Gastrocnemius medialis (tissue), 4 donors: ENCODE measurements around the gene DNAJC22.

Experiments used
- POLR2A ChIP-seq, 2 donors: fragments of 450-650 bp; IDR thresholded peaks; one replicate each; pipeline ENCODE4 v1.6.1; 2017; ENCODE audit warnings: antibody characterized with exemption in 2 of 2, mild to moderate bottlenecking in 2 of 2, moderate library complexity in 2 of 2
- TF ChIP-seq, protein P1 (sequence below), 5 experiments: fragments of 450-650 bp in 3 of 5; fragments of 200-600 bp in 2 of 5; sonication (generic) in 2 of 5; IDR thresholded peaks in 4 of 5; conservative IDR thresholded peaks in 1 of 5; 1 replicate in 4 of 5; 2 replicates in 1 of 5; pipeline ENCODE4 v1.5.1; 2016 to 2019; ENCODE audit warnings: antibody characterized with exemption in 5 of 5, mild to moderate bottlenecking in 3 of 5, moderate library complexity in 3 of 5

DNA sequence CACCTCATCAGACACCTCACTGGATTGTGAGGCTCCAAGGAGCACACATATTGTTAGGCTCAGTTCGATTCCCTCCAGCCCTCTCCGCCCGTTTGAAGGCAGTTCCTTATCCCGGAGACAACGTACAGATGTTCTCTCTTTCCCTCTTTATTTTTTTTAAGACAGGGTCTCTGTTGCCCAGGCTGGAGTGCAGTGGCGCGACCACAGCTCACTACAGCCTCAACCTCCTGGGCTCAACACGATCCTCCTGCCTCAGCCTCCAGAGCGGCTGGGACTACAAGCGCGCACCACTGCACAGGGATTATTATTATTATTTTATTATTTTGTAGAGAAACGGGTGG lies 24.4 kb upstream of the DNAJC22 start:
- no peak for TF ChIP-seq POLR2A (IDR thresholded peaks at IDR 0.05)
- TF ChIP-seq, protein P1, sequence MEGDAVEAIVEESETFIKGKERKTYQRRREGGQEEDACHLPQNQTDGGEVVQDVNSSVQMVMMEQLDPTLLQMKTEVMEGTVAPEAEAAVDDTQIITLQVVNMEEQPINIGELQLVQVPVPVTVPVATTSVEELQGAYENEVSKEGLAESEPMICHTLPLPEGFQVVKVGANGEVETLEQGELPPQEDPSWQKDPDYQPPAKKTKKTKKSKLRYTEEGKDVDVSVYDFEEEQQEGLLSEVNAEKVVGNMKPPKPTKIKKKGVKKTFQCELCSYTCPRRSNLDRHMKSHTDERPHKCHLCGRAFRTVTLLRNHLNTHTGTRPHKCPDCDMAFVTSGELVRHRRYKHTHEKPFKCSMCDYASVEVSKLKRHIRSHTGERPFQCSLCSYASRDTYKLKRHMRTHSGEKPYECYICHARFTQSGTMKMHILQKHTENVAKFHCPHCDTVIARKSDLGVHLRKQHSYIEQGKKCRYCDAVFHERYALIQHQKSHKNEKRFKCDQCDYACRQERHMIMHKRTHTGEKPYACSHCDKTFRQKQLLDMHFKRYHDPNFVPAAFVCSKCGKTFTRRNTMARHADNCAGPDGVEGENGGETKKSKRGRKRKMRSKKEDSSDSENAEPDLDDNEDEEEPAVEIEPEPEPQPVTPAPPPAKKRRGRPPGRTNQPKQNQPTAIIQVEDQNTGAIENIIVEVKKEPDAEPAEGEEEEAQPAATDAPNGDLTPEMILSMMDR (IDR thresholded peaks at IDR 0.05 in 4 of 5, conservative IDR thresholded peaks at IDR 0.05 in 1 of 5), result no peak
